NB4 (cell line): ENCODE results near the gene CFL1.
A peak's percentile ranks its signal among the peaks of the same experiment; 100 is the strongest.

Experiments used
- DNase-seq: peaks from one replicate; pipeline ENCODE4 v3.0.0; 2010; ENCODE audit warnings: low read depth
- H3K4me3 ChIP-seq: one replicate; pipeline ENCODE4 v1.5.1; 2011; ENCODE audit warnings: mild to moderate bottlenecking, low read depth, low read length, moderate library complexity
- MYC ChIP-seq: IDR thresholded peaks from 2 replicates; pipeline ENCODE4 v1.6.1; 2011; ENCODE audit warnings: low read depth, low read length
- POLR2A ChIP-seq: IDR thresholded peaks from 2 replicates; pipeline ENCODE4 v1.6.1; 2011; ENCODE audit warnings: mild to moderate bottlenecking; ENCODE audit not compliant: insufficient read length; ENCODE audit errors: extremely low read depth
- TF ChIP-seq, protein P1 (sequence below): IDR thresholded peaks from one replicate; pipeline ENCODE4 v1.5.1; 2012; ENCODE audit warnings: low read depth, low read length
- TF ChIP-seq, protein P2 (sequence below): IDR thresholded peaks from 2 replicates; pipeline ENCODE4 v1.6.1; 2011; ENCODE audit warnings: low read depth, low read length

Gene CFL1

DNA sequence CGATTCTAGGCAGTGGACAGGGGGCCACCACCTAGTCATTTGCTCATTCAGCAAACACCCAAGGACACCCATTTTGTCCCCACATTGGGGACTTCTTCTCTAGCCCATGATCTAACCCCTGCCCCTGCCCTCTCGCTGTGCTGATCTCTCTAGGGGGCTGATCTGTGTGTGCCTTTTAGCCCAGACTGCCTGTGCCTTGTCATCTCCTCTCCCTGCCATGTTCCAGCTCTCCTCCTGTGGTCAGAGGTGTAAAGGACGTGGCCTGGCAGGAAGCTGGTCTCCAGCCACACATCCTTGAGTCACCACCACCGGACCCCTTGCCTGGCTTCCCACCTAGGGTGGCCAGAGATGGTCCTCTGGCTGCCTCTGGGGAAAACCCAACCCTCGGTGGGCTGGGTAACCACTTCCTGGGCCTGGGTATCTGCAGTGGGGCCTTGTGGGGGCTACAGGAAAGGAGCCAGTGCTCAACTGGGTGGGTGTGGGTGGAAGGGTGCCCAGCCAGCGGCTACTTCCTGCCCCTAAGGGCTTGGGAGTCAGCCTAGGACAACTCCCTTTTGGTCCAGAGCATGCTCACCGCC, 23.0 kb upstream of the CFL1 start:
- H3K4me3 ChIP-seq = peak overlapping the region; percentile 41
- TF ChIP-seq MYC = 0 out of 2 replicates have a peak, but pooled peaks have one; percentile 17
- TF ChIP-seq, protein P1, sequence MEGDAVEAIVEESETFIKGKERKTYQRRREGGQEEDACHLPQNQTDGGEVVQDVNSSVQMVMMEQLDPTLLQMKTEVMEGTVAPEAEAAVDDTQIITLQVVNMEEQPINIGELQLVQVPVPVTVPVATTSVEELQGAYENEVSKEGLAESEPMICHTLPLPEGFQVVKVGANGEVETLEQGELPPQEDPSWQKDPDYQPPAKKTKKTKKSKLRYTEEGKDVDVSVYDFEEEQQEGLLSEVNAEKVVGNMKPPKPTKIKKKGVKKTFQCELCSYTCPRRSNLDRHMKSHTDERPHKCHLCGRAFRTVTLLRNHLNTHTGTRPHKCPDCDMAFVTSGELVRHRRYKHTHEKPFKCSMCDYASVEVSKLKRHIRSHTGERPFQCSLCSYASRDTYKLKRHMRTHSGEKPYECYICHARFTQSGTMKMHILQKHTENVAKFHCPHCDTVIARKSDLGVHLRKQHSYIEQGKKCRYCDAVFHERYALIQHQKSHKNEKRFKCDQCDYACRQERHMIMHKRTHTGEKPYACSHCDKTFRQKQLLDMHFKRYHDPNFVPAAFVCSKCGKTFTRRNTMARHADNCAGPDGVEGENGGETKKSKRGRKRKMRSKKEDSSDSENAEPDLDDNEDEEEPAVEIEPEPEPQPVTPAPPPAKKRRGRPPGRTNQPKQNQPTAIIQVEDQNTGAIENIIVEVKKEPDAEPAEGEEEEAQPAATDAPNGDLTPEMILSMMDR = no peak
- no peak for TF ChIP-seq POLR2A
- peak; percentile 76 for DNase-seq

DNA sequence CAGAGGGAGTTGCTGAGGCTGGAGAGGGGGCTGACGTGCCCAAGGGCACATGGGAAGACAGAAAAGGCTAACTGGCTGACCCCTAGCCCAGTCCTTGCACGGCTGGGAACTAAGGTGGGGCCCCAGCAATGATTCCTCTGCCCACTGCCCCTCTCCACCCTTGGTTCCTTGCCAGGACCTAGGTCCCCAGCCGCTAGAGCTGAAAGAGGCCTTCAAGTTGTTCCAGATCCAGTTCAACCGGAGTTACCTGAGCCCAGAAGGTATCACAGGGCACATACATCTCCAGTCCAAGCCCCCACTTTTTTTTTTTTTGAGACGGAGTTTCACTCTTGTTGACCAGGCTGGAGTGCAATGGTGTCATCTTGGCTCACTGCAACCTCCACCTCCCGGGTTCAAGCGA, 22.0 kb upstream of the CFL1 start:
- no peak for DNase-seq
- peak overlapping the region; percentile 69 for H3K4me3 ChIP-seq
- TF ChIP-seq MYC (no peak), POLR2A (no peak)
- TF ChIP-seq, protein P1 = no peak
- TF ChIP-seq, protein P2, sequence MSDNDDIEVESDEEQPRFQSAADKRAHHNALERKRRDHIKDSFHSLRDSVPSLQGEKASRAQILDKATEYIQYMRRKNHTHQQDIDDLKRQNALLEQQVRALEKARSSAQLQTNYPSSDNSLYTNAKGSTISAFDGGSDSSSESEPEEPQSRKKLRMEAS = no peak

DNA sequence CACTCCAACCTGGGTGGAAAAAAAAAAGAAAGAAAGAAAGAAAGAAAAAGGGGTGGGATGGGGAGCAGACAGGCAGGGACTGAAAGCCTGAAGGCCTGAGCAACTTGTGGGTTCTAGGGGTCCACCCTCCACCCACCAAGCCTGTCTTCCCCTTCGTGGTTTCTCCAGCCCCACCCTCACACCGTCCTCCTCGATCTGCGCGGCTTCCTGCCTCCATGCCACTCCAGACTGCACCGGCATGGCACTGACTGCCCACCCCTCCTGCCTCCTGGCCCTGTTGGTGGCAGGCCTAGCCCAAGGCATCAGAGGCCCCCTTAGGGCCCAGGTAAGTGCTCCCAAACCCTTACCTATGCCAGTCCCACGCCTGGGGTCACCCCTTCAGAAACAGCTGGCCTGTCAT, 21.6 kb upstream of the CFL1 start, which contains the start of gene CTSW:
Gene CTSW, plus strand, starts transcription at position 221 of the 400 bp plus-strand sequence. Its CDS starts 18 bp downstream, at position 239.
- DNase-seq = peak; percentile 81
- H3K4me3 ChIP-seq = peak within 1 kb of the TSS; percentile 69
- TF ChIP-seq, protein P1 = no peak
- peak; percentile 15 for TF ChIP-seq POLR2A

DNA sequence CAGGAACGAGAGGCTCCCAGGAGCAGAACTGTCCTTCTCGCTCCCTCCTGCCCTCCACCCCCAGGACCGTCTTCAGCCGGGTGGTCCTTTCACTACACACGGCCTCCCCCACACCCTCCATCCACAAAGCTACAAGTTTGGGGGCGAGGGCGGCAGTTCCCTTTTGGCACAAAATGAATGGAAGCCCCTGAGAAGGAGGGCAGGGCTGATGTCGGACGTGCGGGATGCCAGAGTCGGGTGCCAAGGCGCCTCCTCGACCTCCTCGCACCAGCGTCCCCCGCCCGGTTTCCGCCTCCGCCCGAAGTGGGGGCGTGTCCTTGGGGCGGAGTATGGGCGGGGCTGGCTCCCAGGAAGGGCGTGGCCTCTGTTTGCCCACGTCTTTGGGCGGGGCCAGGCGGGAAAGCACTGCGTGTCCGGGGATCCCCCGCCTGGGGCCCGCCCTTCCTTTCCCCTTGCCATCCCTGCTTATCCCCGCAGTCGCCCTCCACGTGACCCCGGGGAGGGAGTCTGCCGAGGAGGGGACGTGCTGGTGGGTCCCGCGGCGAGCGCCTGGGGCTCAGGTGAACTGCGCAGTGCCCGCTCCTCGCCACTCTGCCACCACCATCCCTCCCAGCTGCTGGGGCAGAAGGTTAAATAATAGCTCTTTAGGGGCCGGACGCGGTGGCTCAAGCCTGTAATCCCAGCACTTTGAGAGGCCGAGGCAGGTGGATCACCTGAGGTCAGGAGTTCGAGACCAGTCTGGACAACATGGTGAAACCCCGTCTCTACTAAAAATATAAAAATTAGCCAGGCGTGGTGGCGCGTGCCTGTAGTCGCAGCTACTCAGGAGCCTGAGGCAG, 15.6 kb upstream of the CFL1 start:
- TF ChIP-seq, protein P2 = peak; percentile 83
- TF ChIP-seq, protein P1 = no peak
- peak; percentile 56 for TF ChIP-seq MYC
- TF ChIP-seq POLR2A = peak; percentile 84
- DNase-seq = peak; percentile 92
- peak overlapping the region; percentile 62 for H3K4me3 ChIP-seq

DNA sequence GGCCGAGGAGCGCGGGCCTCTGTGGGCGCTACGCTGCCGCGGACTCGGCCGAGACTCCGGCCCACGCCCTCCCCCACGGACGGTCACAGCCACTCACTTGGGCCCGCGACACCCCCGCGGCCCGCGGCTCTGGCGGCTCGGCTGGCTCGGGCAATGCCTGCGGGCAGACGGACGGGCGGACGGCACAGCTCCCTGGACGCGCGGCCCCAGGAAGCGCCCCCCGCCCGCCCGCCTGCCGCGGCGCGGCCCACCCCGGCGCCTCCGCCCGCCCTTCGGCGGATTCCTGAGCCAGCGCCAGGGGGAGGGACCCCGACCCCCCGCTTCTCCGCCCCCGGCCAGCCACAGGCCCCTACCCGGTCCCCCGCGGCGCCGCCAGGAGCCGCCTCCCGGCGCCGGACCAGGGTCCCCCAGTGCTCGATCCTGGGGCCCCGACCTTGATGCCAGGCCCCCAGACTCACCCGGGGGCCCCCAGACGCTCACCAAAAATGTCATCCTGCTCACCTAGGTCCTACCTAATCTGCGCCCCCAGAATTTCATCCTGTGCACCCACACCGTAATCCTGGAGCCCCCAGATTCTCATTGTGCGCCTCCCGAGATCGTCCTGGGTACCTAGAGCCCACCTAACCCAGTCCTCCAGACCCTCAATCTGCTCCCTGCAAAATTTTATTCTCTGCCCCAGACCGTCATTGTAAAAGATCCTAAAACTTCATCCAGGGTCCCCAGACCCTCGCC, 14.8 kb upstream of the CFL1 start, which contains the start of gene EFEMP2:
Gene EFEMP2, minus strand, starts transcription at position 215 of the 732 bp plus-strand sequence. CDS start 446 bp downstream, outside the sequence.
- peak within 1 kb of the TSS; percentile 62 for H3K4me3 ChIP-seq
- DNase-seq = peak; percentile 62
- TF ChIP-seq, protein P2 = no peak
- peak; percentile 18 for TF ChIP-seq POLR2A

DNA sequence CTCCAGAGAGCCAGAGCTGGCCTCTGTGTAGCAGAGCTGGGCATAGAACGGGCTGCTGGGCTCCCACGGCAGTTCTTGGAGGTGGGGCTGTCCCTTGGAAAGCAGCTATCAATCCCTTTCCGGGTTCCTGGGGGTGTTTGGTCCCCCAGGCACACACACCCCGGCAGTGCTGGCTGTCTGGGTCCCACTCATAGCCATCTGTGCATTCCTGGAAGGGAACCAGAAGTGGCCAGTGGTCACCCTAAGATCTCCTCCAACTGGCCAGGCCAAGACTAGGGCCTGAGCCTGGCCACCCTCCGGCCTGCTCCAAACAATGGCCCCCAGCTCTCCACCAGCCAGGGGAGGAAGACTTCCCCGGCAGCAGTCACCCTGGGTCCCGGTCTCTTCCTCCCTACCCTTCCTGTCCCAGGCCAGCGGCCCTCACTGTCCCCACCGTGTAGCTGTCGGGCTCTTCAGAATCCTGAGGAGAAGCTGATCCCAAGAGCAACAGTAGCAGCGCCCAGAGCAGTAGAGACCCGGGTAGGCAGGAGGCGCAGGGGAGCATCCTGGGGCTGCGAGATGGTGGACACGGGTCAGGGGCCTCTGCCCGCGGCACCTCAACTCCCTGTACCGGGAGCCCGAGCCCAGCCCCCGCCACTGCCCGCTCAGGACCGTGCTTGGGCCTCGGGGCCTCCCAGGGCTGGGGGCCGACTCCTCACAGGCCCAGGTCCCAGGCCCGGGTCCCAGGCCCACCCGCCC, 14.0 kb upstream of the CFL1 start:
- no peak for DNase-seq
- H3K4me3 ChIP-seq = no peak overlapping the region
- TF ChIP-seq, protein P1 = no peak
- TF ChIP-seq, protein P2 = no peak
- TF ChIP-seq MYC (no peak), POLR2A (no peak)
